Measurements from ENCODE around the gene ARMCX5. TPM values are rescaled to one million over a fixed set of nuclear protein-coding genes. Genes with fewer than 3 reads are reported as not detected.

Gene ARMCX5
- polyA plus RNA-seq, 2 of the 4 experiments (the other 2 are of a cell fraction): 8.9 to 24.6 TPM

GRCh38 chrX:102599084-102599950 is at the start of gene ARMCX5 (continued):
- TF ChIP-seq JUN (IDR thresholded peaks at IDR 0.05) (peak; percentile 75 to 84; a peak in 4 of 5 replicates), USF2 (IDR thresholded peaks at IDR 0.05) (no peak), SMC3 (IDR thresholded peaks at IDR 0.05) (no peak), FOXS1 (CRISPR knock-in tag; IDR thresholded peaks at IDR 0.05) (no peak), RNF2 (IDR thresholded peaks at IDR 0.05; ENCODE audit: borderline replicate concordance, low read depth) (no peak), EHMT2 (IDR thresholded peaks at IDR 0.05; ENCODE audit: low read depth) (no peak), FOSL2 (IDR thresholded peaks at IDR 0.05) (no peak), FOSL2 (CRISPR knock-in tag; IDR thresholded peaks at IDR 0.05) (no peak), SREBF2 (IDR thresholded peaks at IDR 0.05) (no peak), ELK1 (IDR thresholded peaks at IDR 0.05; ENCODE audit: low read depth, low read length) (no peak), BCL3 (IDR thresholded peaks at IDR 0.05) (peak; percentile 79; the same call in 2 of the 3 replicates), HOXB5 (CRISPR knock-in tag; IDR thresholded peaks at IDR 0.05) (0 out of 2 replicates have a peak, but pooled peaks have one; percentile 5), ZC3H11A (IDR thresholded peaks at IDR 0.05) (no peak), MAFK (IDR thresholded peaks at IDR 0.05; ENCODE audit: partially characterized antibody) (no peak), EHF (CRISPR knock-in tag; IDR thresholded peaks at IDR 0.05) (no peak), ATOH8 (CRISPR knock-in tag; IDR thresholded peaks at IDR 0.05; ENCODE audit: low read depth) (no peak), NR3C1 (IDR thresholded peaks at IDR 0.05) (no peak), JUNB (IDR thresholded peaks at IDR 0.05) (no peak), CHD2 (IDR thresholded peaks at IDR 0.05; ENCODE audit: low read length, partially characterized antibody) (peak; percentile 71), NFE2L2 (conservative IDR thresholded peaks at IDR 0.05; ENCODE audit: low read length) (no peak), RFX5 (IDR thresholded peaks at IDR 0.05) (no peak), BHLHE40 (IDR thresholded peaks at IDR 0.05; ENCODE audit: low read depth, low read length) (no peak), ZSCAN20 (CRISPR knock-in tag; IDR thresholded peaks at IDR 0.05) (no peak), HDAC2 (IDR thresholded peaks at IDR 0.05) (no peak), E2F6 (IDR thresholded peaks at IDR 0.05; ENCODE audit: borderline replicate concordance, low read depth) (peak; percentile 41; the same call in 1 of the 2 replicates), PHF8 (IDR thresholded peaks at IDR 0.05; ENCODE audit: borderline replicate concordance, low read depth) (peak; percentile 86; the same call in 1 of the 2 replicates)
